ENCODE data around the gene CGB7.

CGB7 gene

DNA sequence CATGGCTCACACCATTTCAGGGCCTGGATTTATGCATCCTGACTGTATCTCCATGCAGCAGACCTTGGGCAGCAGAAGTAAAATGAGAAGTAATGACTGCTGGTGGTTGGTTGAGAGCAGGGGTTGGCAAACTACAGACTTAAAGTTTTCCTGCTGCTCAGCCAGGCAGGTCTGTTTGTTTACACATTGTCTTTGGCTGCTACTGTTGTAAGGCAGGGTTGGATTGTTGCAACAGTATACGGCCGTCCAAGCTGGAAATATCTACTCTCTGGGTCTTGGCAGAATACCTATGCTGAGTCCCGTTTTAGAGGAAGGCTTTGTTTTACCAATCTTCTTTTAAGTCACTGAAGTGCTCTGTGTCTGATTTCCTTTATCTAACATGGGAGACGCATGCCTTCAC is 41.2 kb upstream of the CGB7 start:
- TF ChIP-seq, protein P1, sequence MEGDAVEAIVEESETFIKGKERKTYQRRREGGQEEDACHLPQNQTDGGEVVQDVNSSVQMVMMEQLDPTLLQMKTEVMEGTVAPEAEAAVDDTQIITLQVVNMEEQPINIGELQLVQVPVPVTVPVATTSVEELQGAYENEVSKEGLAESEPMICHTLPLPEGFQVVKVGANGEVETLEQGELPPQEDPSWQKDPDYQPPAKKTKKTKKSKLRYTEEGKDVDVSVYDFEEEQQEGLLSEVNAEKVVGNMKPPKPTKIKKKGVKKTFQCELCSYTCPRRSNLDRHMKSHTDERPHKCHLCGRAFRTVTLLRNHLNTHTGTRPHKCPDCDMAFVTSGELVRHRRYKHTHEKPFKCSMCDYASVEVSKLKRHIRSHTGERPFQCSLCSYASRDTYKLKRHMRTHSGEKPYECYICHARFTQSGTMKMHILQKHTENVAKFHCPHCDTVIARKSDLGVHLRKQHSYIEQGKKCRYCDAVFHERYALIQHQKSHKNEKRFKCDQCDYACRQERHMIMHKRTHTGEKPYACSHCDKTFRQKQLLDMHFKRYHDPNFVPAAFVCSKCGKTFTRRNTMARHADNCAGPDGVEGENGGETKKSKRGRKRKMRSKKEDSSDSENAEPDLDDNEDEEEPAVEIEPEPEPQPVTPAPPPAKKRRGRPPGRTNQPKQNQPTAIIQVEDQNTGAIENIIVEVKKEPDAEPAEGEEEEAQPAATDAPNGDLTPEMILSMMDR (IDR thresholded peaks at IDR 0.05; ENCODE audit: borderline replicate concordance, insufficient read depth, low read depth, low read length): no peak
- H3K4me3 ChIP-seq (ENCODE audit: low read depth, low read length): no peak overlapping the region

DNA sequence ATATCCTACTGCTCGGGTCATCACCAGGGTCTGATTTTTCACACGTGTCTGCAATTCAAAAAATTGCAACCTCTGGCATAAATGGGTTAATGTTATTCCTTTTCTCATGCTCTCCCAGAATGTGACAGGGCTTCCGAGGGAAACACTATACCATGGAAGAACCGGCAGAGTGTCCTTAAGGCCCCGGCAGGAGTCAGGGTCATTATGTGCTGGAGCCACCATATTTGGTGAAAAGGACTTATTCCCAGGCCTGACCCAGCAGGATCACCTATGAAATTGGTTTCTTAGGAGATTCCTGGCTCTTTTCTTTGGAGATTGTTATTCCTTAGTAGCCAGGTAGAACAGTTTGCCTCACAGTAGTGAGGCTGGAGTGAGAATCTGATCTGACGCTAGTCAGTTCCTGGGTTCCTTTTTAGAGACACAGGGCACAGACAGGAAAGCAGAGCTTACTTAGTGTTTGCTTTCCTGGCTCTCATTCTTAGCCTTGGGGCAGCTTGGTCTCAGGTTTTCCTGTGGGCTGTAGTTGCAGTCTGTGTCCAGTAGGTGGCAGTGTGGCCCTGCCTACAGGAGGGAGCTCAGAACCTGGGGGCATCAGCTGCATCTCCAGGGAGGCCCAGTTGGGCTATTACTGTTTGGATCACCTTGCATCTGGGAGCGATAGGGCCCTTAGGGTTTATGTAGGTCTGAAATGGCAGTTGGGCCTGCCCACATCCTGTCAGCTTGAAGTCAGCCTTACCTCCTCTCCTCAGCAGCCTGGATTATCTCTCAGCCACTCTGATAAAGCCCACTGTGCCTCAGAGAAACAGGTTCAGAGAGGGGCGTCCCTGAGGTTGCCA is 40.1 kb upstream of the CGB7 start:
- TF ChIP-seq, protein P1 (IDR thresholded peaks at IDR 0.05; ENCODE audit: borderline replicate concordance, insufficient read depth, low read depth, low read length): peak; percentile 98

DNA sequence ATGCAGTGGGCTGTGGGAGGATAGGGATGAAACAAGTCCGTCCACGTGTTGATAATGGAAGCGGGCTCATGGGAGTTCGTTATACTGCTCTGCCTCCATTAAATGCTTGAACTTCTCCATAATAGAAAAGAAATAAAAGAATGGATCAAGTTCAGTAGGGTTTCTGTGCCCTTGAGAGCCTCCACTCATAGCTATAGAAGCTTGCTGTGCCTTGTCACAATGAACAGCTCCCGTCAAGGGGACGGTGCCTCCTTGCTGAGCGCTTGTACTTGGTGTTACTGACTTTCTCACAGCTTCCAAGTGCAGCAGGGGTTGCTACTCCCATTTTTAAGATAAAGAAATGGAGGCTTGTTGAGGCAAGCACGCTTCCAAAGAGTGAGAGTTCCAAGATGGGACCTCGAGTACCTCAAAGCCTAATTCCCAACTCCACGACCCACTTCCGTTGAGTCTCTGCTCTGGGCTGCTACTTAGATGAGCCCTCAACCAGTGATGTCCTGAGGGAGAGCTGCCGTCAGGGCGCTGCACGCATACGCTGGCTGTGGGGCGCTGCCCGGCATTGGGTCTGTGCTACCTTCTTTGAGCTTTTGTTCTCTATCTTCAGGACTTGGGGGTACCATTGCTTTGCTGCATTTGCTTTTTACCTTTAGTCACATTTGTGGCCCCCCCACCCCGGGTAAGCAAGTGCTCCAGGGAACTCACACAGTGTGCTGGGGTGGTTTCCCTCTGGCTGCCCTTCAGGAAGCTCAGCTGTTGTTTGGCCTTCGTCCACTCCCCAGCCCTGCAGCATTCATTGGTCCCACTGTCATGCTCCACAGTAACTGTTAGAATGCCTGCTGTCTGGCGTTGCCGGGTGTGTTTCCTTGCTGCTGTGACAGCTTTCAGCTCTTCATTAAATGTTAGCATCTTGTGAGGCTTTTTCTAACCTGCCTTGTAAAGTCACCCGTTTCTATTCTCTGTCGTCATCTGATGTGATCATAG is 37.2 kb upstream of the CGB7 start:
- TF ChIP-seq, protein P1 (IDR thresholded peaks at IDR 0.05; ENCODE audit: borderline replicate concordance, insufficient read depth, low read depth, low read length): no peak
- no peak overlapping the region for H3K4me3 ChIP-seq (ENCODE audit: low read depth, low read length)

More for the DNA sequence above, 40.1 kb upstream of the CGB7 start:
- H3K4me3 ChIP-seq (ENCODE audit: low read depth, low read length): no peak overlapping the region

DNA sequence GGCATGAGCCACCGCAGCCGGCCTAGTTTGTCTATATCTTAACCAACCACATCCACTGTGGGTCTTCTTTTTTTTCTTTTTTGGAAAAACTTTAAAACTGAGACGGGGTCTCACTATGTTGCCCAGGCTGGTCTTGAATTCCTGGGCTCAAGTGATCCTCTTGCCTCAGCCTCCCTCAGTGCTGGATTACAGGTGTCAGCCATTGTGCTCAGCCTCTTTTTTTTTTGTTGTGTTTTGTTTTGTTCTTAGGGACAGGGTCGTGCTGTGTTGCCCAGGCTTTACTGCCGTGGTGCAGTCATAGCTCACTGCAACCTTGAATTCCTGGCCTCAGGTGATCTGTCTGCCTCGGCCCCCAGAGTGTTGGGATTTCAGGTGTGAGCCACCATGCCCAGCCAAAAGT is 35.1 kb upstream of the CGB7 start:
- H3K4me3 ChIP-seq (ENCODE audit: low read depth, low read length): no peak overlapping the region
- TF ChIP-seq, protein P1 (IDR thresholded peaks at IDR 0.05; ENCODE audit: borderline replicate concordance, insufficient read depth, low read depth, low read length): no peak

DNA sequence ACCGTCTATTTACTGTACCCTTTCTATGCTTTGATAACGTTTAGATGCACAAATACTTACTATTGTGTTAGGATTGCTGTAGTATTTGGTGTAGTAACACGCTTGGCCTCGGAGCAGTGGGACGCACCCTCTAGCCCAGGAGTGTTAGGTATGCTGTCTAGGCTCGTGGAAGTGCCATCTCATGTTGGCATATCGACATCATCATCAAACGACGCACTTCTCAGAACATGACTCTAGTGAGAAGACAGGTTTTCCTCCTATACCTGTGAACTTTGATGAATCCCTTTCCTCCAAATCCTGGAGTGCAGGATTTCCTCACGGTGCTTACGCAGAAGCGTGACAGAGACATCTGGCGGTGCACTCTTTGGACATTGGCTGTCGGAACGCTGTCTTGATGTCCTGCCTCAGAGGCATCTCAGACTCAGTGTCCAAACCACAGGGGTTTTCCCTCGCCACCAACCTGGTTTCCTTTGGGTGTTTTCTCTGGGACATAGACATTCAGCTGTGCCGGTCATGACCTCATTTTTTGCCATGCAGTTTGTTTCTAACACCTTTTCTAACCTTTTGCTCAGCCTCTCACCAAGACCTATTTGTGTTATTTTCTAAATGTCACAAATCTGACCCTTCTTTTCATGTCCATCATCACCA is 34.0 kb upstream of the CGB7 start:
- TF ChIP-seq, protein P1 (IDR thresholded peaks at IDR 0.05; ENCODE audit: borderline replicate concordance, insufficient read depth, low read depth, low read length): no peak

DNA sequence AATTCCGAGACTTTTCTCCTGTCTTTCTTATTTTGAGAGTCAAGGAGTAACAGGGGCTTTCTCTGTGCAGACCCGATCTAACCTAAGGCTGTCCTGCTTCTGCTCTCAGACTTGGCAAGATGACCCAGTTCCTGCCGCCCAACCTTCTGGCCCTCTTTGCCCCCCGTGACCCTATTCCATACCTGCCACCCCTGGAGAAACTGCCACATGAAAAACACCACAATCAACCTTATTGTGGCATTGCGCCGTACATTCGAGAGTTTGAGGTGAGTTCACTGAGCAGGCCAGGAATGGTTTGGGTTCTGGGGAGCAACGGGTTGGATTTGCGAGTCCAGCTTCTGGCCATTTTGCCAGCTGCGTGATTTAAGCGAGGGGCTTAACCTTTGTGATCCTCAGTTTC is 28.7 kb upstream of the CGB7 start:
- TF ChIP-seq, protein P1 (IDR thresholded peaks at IDR 0.05; ENCODE audit: borderline replicate concordance, insufficient read depth, low read depth, low read length): no peak
- H3K4me3 ChIP-seq (ENCODE audit: low read depth, low read length): peak overlapping the region; percentile 100

More for the DNA sequence above, 34.0 kb upstream of the CGB7 start:
- no peak overlapping the region for H3K4me3 ChIP-seq (ENCODE audit: low read depth, low read length)

Measured in GM12875 (cell line).